PC-9 (cell line): ENCODE results near the gene GLMN. TPM values are rescaled to one million over a fixed set of nuclear protein-coding genes. Genes with fewer than 3 reads are reported as not detected.

Experiments used
- BruUV-seq: library from RNA; stranded (reverse); fragments of 400-500 nt; replicated peaks from 2 replicates; lab custom pipeline; 2021; lab: Mats Ljungman, UMichigan
- CTCF ChIA-PET: fragments of 300-600 bp; sonication (Branson Sonifier 250); formaldehyde crosslinking; loops from one replicate; lab custom pipeline; 2022; ENCODE audit warnings: antibody characterized with exemption; lab: Charles Lee
- POLR2A ChIA-PET: fragments of 300-600 bp; sonication (Branson Sonifier 250); formaldehyde crosslinking; loops from one replicate; lab custom pipeline; 2022; ENCODE audit warnings: antibody characterized with exemption; ENCODE audit not compliant: unreplicated experiment; lab: Charles Lee
- DNase-seq, 2 experiments: peaks; one replicate each; pipeline versions ENCODE4 v3.0.0 to v3.0.0-alpha.2; 2015 to 2022; ENCODE audit warnings: mixed read lengths in 1 of 2
- H2AFZ ChIP-seq: fragments of 200-600 bp; sonication (generic); 2 replicates; pipeline ENCODE4 v1.8.1; 2017; ENCODE audit warnings: antibody characterized with exemption
- H3F3A ChIP-seq: fragments of 200-600 bp; sonication (generic); 2 replicates; pipeline ENCODE4 v1.8.1; 2017; ENCODE audit warnings: antibody characterized with exemption, mild to moderate bottlenecking, low read depth; ENCODE audit not compliant: insufficient read depth
- H3K27ac ChIP-seq: fragments of 200-600 bp; sonication (generic); 2 replicates; pipeline ENCODE4 v1.6.1; 2016; ENCODE audit warnings: mixed run types
- H3K27me3 ChIP-seq: fragments of 200-600 bp; sonication (generic); 2 replicates; pipeline ENCODE4 v1.6.1; 2016; ENCODE audit warnings: low read depth, mixed run types; ENCODE audit not compliant: insufficient read depth
- H3K36me3 ChIP-seq: fragments of 200-600 bp; sonication (generic); 2 replicates; pipeline ENCODE4 v1.6.1; 2016; ENCODE audit warnings: low read depth, mixed run types
- H3K4me1 ChIP-seq: fragments of 200-600 bp; sonication (generic); replicated peaks from 2 replicates; pipeline ENCODE4 v1.6.1; 2016; ENCODE audit warnings: mixed run types; ENCODE audit not compliant: insufficient read depth
- H3K4me2 ChIP-seq: fragments of 200-600 bp; sonication (generic); 2 replicates; pipeline ENCODE4 v1.6.1; 2017; ENCODE audit warnings: mixed run types
- H3K4me3 ChIP-seq: fragments of 200-600 bp; sonication (generic); 2 replicates; pipeline ENCODE4 v1.6.1; 2016; ENCODE audit warnings: mixed run types
- H3K79me2 ChIP-seq: fragments of 200-600 bp; sonication (generic); 2 replicates; pipeline ENCODE4 v1.6.1; 2017; ENCODE audit warnings: low read depth, mixed run types
- H3K9me2 ChIP-seq: fragments of 200-600 bp; sonication (generic); 2 replicates; pipeline ENCODE4 v1.8.1; 2017; ENCODE audit warnings: mild to moderate bottlenecking; ENCODE audit not compliant: insufficient read depth
- H3K9me3 ChIP-seq: fragments of 200-600 bp; sonication (generic); 2 replicates; pipeline ENCODE4 v1.8.1; 2016; ENCODE audit warnings: low read depth; ENCODE audit not compliant: insufficient read depth
- H4K20me1 ChIP-seq: fragments of 200-600 bp; sonication (generic); 2 replicates; pipeline ENCODE4 v1.8.1; 2017; ENCODE audit not compliant: insufficient read depth
- CTCF ChIP-seq: fragments of 200-600 bp; sonication (generic); conservative IDR thresholded peaks from 2 replicates; pipeline ENCODE4 v1.6.1; 2017; ENCODE audit warnings: mixed run types, antibody characterized with exemption, mild to moderate bottlenecking, moderate library complexity
- EZH2 ChIP-seq: fragments of 200-600 bp; sonication (generic); IDR thresholded peaks from 2 replicates; pipeline ENCODE4 v1.8.0; 2017; ENCODE audit warnings: antibody characterized with exemption, low read depth
- intact Hi-C: fragments of 100-400 bp; cut with micrococcal nuclease; formaldehyde crosslinking; loops from one replicate; pipeline ENCODE4 v1.10.0; 2022; ENCODE audit not compliant: unreplicated experiment
- total RNA-seq: library from RNA; stranded (reverse); gene quantifications from 2 replicates; pipeline ENCODE4 v1.2.3, GENCODE V29; 2021

The GLMN gene
- total RNA-seq, 1 experiment from 2014 or later, result 7.4 TPM

- Histone ChIP-seq H3F3A (no peaks in the 10 kb centered on the region), H3K4me1 (no peaks in the 10 kb centered on the region), H3K36me3 (no peaks in the 10 kb centered on the region), H3K27me3 (no peaks in the 10 kb centered on the region), H4K20me1 (no peaks in the 10 kb centered on the region), H3K79me2 (no peaks in the 10 kb centered on the region), H3K4me2 (no peak overlapping the region), H3K27ac (no peak overlapping the region), H3K9me2 (no peaks in the 10 kb centered on the region), H3K4me3 (no peak overlapping the region), H2AFZ (no peak overlapping the region), H3K9me3 (0 out of 2 replicates have a peak, but pooled peaks cover 6% of the 10 kb centered on the region)
- POLR2A ChIA-PET, result interaction anchor here (0.6 kb wide), 1 partner anchor 7 kb away, joined by 4 read pairs; no protein-coding TSS in a partner anchor
- CTCF ChIA-PET, result no interaction called here
- intact Hi-C loops, result no loop called here
- no TSS peak for BruUV-seq
- no peak for DNase-seq
- no peak for TF ChIP-seq CTCF
- TF ChIP-seq EZH2, result no peak
Observed at GRCh38 chr1:92211166-92211565, 87.6 kb downstream of the GLMN start.

DNA sequence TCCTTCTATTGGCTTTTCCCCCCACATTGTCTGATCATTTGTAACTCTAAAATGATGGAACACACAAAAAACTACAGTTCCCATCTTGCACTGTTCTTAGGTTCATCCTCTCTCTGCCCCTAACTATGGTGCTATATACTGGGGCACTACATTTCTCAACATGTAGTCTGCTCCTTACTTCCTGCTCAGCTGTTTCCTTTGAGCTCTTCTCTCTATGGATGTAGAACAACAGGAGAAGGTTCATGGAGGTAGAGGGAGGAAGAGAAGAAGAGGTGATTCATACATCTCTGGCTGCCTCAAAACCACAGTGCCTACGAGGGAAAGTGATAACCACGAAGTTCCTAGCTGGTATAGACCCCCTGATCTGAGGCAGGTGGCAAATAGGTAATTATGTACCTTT lies 88.1 kb downstream of the GLMN start:
- no peak overlapping the region for H3K27ac ChIP-seq
- DNase-seq, result no peak
- H3K27me3 ChIP-seq, result no peaks in the 10 kb centered on the region
- no peaks in the 10 kb centered on the region for H3K9me2 ChIP-seq
- no peaks in the 10 kb centered on the region for H4K20me1 ChIP-seq
- intact Hi-C loops, result no loop called here
- BruUV-seq, result no TSS peak
- no peak overlapping the region for H2AFZ ChIP-seq
- H3K4me3 ChIP-seq, result no peak overlapping the region
- H3K79me2 ChIP-seq, result no peaks in the 10 kb centered on the region
- no peak overlapping the region for H3K4me2 ChIP-seq
- CTCF ChIA-PET, result no interaction called here
- no peaks in the 10 kb centered on the region for H3K4me1 ChIP-seq
- 0 out of 2 replicates have a peak, but pooled peaks cover 6% of the 10 kb centered on the region for H3K9me3 ChIP-seq
- TF ChIP-seq CTCF, result no peak
- no peak for TF ChIP-seq EZH2
- no peaks in the 10 kb centered on the region for H3F3A ChIP-seq
- no peaks in the 10 kb centered on the region for H3K36me3 ChIP-seq
- POLR2A ChIA-PET, result interaction anchor here (0.6 kb wide), 1 partner anchor 8 kb away, joined by 4 read pairs; no protein-coding TSS in a partner anchor

DNA sequence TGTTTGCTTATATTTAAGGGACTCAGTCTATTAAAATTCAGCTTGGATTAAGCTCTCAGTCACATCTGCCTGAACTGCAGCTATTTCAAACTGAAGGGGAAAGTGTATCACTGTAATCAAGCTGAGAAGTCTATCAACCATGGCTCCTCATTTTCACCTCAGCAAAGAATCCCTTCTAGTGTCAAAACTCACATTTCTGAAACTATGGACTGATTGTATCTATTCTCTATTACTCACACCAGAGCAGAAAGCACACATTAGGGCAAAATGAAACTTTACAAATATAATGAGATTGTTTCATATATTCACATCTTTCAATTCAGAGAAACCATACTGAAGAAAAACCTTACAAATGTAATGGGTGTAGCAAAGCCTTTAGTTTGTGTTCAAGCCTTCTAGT lies 95.7 kb downstream of the GLMN start:
- no peak for DNase-seq
- H3K36me3 ChIP-seq, result no peaks in the 10 kb centered on the region
- no peak for TF ChIP-seq EZH2
- no peak for TF ChIP-seq CTCF
- BruUV-seq, result no TSS peak
- no peak overlapping the region for H3K27ac ChIP-seq
- ChIA-PET POLR2A (no interaction called here), CTCF (no interaction called here)
- H3K27me3 ChIP-seq, result no peaks in the 10 kb centered on the region
- no peak overlapping the region; the same call in 1 of the 2 replicates for H2AFZ ChIP-seq
- H4K20me1 ChIP-seq, result no peaks in the 10 kb centered on the region
- no peaks in the 10 kb centered on the region for H3F3A ChIP-seq
- H3K9me2 ChIP-seq, result no peaks in the 10 kb centered on the region
- H3K9me3 ChIP-seq, result 0 out of 2 replicates have a peak, but pooled peaks cover 6% of the 10 kb centered on the region
- H3K4me1 ChIP-seq, result no peaks in the 10 kb centered on the region
- H3K4me3 ChIP-seq, result no peak overlapping the region
- intact Hi-C loops, result no loop called here
- no peaks in the 10 kb centered on the region for H3K79me2 ChIP-seq
- H3K4me2 ChIP-seq, result no peak overlapping the region
